ENCODE results near the gene MACIR.
"Not testable (repeated sequence)": the region's sequence is repeated elsewhere in the genome, so short reads cannot be mapped to it uniquely, and the experiment has no call there.

MACIR gene, protein sequence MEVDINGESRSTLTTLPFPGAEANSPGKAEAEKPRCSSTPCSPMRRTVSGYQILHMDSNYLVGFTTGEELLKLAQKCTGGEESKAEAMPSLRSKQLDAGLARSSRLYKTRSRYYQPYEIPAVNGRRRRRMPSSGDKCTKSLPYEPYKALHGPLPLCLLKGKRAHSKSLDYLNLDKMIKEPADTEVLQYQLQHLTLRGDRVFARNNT

DNA sequence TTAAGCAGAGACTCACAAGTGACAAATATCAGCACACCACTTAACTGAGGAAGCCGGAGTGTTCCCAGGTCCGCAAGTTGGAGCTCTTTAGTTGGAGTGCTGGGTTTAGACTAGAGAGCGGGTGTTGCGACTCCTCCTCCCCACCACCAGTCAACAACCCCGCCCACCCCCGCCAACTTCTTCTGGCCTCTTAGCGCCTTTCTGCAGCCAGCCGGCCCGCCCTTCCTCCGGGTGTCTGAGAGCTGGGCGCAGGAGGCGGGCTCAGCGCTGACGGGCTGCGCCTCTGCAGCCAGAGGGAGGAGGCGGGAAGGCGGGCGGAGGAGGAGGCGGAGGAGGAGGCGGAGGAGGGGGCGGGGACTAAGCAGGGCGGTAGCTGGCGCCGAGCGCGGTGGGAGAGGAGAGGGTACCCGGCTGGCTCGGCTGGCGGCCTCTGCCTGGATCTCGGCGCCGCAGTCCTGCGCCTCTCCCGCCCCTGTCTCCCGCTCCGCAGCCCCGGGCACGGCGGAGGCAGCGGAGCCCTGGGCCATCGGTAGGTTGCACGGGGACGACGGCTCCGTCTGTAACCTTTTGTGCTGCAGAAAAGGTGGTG lies at the start of gene MACIR:
MACIR (plus strand) TSS at position 396 of the 589 bp plus-strand sequence. CDS start 17,157 bp downstream, outside the sequence.
- peak; percentile 87 for DNase-seq

DNA sequence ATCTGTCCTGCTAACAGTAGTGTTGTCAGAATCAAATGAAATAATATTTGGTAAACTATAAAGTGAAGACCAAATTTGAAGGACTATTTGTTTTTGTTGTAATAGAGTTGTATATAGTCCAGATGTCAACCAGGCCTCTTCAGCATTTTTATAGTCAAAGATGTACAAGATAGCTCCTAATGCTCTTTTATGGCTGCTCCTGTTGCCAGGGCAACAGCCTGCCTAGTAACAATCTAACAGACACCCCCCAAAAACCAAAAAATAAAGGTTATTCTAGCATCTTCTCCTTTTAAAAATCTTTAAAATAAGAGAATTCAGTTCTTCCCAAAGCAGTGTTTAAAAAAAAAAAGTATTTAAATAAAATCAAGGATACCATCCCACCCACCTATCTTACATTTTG lies 49.5 kb upstream of the MACIR start:
- DNase-seq: no peak

DNA sequence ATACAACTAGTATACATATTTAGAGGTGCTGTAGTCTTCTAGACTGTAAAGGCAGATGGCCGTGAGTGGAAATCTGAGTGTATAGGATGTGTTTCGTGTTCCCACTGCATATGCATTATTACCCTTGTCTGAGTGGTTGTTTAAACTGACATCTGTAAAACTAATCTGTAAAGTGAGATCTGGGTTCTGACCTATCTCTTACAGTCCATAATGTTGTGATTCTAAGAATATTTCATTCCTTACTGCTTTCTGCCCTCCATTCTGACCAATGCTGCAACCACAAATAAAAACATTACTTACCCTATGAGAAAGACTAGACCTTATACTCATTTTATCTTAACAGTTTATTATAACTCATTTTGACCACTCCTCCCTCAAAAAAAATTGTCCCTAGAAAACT lies 47.6 kb upstream of the MACIR start:
- DNase-seq: no peak

DNA sequence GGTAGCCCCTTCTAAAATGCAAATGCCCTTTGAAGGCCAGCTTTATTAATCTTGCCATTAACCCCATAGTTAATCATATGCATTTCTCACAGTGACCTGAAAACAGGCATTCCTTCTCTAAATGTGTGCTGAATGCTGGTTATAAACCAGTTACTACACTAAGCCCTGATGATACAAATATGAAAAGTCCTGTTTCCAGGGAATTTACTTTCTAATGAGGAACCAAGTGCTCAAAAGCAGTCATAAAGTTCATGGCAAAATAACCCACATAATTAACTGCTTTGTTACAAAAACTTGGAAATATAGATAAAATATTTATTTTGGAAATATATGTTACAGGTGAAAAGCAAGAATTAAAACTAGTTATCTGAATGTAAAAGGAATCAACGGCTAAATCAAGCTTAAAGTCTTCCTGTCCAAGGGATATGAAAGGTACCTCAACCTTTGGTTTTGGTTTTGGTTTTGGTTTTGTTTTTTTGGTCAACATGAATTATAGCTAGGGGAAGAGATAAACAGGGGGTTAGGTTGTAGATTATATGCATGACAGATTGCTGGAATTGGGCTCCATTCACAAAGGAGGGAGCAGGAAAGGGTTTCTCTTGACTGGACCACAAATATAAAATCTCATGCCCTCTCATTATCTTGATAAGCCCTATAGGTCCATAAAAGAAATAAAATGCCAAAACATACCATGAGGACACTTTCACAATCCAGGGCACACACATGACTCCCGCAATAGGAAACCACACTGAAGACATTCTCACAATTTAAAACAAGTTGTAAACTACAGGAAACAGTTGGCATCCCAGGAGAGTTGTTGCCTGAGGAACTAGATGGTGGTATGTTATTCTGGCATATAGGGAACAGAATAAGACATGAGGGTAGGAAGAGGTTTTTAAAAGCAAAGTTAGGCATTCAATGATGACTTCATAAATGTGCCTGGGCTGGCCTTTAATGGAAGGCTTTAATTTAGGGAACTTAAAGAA lies 46.7 kb upstream of the MACIR start:
- DNase-seq: no peak

DNA sequence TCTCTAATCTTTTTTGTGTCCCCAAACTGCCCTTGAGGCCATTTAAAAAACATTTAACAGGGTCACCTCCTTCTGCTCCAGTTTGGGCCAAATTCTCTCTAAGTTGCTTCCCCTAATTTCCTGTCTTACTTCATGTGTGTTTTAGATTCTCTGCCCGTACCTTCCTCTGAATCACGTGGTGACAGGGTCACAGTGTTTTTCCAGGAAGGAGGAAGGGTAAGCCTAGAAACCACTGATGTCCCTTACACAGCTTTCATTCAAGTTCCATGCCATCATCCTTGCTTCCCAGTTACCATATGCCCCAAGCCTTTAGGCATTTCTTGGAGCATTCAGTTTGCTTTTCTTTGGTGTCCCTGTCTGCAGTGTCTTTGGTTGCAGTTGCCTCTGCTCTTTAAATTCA lies 42.4 kb upstream of the MACIR start:
- no peak for DNase-seq

DNA sequence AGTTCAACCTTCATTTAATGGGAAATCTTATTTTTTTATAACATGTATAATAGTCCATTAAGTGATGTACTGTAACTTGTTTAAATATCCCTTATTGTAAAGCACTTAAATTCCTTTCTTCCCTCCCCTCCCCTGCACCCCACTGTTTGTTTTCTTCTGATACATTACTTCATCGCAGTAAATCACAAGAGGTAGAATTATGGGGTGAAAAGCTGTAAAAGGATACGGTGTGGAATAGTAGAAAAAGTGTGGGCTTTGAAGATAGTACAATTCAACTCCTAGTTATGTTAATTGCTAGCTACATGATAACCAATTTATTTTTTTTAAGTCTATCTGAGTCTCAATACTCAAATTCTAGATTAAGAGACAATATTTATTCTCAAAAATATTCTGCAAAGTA lies 41.9 kb upstream of the MACIR start:
- no peak for DNase-seq

DNA sequence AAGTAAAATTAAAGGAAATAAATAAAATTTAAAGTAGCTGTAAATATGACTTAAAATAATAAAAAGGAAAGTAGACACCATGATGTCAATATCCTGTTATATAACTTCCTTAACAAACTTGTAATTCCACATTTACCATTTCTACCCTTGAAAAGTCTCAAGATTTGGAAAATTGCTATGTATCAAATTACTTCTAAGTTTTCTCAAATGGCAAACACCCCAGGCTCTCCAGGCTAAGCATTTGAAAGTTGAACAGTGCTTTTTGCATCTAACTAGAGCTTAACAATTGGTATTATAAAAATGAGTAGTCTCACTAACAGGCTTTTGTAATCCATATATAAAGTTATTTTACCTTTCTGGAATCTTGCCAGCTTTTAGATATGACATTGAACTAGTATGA lies 41.5 kb upstream of the MACIR start:
- DNase-seq: no peak

DNA sequence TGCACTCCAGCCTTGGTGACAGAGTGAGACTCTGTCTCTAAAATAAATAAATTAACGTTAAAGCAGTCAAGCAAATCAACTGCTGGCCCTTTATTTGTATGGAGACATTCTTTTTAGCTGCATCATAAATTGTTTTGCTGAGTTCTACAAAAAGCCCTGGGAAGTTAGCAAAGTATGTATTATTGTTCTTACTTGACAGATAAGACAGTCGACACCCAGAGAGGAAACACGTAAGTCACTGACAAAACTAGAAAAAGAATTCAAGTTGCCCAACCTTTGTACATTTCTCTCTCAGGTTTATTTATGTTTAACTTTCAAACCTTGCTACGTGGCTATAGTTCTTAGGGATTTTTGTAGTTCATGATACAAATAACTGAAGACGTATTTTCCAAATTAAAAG lies 40.4 kb upstream of the MACIR start:
- no peak for DNase-seq

DNA sequence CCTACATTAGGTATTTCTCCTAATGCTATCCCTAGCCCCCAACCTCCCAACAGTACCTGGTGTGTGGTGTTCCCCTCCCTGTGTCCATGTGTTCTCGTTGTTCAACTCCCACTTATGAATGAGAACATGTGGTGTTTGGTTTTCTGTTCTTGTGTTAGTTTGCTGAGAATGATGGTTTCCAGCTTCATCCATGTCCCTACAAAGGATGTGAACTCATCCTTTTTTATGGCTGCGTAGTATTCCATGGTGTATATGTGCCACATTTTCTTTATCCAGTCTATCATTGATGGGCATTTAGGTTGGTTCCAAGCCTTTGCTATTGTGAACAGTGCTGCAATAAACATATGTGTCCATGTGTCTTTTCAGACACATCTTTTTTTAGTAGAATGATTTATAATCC lies 39.5 kb upstream of the MACIR start:
- DNase-seq: not testable (repeated sequence)

DNA sequence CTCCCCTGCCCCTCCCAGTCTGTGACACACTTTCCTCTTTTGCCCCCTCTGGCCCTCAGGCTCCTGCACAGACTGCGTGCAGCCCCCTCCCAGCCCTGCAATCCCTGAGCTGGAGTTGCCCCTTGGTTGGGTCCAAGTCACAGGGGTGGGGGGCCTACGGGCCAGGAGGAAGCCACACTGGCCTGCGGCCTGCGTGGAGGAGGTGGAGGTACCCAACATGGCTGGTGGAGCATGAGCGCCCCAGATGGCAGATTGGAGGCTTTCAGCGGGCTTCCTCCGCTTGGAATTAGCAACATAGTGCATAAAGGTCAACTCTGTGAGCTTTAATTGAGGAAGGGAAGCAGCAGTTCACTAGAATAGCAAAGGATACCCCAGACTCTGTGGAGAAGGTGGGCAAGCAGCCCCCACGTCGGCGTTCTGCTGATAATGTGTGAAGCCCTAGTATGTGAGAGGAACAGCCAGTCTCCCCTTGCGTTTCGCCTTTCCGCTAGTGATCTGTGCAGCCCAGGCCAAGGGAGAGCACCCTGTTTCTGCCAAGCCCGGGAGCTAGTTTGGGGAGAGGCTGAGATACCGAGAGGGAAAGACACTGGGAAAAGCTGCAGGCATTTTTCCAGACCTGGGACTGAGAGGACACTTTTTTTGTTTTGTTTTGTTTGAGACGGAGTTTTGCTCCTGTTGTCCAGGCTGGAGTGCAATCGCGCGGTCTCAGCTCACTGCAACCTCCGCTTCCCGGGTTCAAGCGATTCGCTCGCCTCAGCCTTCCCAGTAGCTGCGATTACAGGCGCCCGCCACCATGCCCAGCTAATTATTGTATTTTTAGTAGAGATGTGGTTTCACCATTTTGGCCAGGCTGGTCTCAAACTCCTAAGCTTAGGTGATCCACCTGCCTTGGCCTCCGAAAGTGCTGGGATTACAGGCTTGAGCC lies 35.3 kb upstream of the MACIR start:
- no peak for DNase-seq

DNA sequence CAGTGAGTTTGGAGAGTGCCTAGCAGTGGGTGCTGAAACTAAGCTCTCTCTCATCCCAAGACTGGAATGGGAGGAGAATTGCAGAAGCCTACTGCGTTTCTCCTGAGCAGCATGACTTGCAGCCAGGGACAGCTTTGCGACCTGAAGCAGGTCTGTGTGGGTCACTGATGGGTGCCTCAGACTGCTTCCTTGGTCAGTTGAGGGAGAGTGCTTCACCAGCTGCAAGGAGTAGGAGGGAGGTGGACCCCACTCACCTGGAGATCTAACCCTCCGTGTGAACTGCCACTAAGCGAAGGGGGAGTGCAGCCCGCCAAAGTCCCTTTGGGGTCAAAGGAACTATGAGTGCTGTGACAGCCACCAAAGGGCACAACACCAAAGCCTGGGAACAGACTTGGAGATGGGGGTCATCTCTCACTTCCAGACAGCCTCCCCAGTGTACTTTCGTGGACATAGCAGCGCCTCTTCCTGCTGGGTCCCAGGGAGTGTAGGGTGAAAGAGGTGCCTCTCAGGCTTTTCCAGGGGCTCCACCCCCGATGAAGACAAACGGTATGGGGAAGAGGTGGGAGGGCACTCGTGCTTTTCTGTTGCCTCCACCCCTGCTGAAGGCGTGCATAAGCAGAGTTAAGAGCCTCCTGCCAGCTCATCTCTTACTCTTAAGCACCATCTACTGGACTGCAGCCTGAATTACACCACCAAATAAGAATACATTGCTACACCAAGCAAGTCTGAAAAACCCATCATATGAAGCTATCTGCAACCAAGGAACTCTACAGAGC lies 34.3 kb upstream of the MACIR start:
- DNase-seq: peak; percentile 36

DNA sequence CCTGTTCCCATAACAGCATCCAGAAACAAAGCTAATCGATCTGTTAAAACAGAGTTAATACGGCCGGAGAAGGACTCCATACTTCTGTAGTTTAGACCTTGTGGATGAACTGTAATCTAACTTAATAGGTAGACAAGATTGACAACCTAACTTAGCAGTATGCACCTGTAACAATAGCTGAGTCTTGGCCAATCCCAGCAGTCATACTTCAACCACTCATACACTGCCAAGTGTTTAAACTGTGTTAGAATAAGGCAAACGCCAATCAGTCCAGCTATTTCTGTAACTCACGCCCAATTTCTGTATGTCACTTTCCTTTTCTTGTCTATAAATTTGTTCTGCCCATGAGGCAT lies 33.7 kb upstream of the MACIR start:
- DNase-seq: no peak

DNA sequence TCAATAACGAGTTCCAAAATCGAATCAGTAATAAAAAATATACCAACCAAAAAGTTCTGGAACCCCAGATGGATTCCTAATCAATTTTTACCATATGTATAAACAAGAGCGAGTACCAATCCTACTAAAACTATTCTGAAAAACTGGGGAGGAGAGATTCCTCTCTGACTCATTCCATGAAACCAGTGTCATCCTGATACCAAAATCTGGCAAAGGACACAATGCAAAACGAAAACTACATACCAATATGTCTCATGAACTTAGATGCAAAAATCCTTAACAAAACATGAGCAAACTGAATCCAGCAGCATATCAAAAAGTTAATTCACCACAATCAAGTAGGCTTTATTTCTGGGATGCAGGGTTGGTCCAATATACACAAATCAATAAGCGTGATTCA lies 30.5 kb upstream of the MACIR start:
- no peak for DNase-seq

DNA sequence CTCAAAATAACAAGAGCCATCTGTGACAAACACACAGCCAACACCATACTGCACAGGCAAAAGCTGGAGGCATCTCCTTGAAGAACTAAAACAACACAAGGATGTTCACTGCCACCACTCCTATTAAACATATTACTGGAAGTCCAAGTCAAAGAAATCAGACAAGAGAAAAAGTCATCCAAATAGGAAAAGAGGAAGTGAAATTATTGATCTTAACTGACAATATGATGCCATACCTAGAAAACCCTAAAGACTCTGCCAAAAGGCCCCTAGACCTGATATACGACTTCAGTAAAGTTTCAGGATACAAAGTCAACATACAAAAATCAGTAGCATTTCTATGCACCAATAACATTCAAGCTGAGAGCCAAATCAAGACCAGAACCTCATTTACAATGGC lies 30.0 kb upstream of the MACIR start:
- DNase-seq: no peak

DNA sequence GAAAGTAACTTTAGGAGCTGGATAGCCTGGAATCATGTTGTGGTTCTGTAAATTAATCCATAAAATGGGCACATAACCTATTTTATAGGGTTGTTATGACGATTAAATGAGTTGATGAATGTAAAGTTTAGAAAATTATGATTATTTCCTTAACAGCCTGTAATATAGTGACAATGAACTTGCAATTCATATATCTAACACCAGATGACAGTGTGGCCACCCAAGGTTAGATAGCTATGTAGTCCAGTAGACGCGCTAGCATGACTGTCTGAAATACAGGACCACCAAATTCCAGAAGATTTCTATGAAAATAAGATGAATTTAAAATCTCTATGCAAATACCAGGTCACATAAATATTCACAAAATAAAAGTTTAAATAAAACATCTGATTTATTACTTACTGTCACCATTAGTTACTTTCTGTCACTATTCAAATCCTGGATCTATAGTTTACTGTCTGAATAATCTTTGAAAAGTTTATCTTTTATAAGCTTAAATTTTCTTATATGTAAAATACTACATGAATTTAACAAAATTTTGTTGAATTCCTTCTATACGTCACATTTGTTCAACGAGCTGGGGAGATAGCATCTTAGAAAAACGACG lies 26.1 kb upstream of the MACIR start:
- peak; percentile 5 for DNase-seq

DNA sequence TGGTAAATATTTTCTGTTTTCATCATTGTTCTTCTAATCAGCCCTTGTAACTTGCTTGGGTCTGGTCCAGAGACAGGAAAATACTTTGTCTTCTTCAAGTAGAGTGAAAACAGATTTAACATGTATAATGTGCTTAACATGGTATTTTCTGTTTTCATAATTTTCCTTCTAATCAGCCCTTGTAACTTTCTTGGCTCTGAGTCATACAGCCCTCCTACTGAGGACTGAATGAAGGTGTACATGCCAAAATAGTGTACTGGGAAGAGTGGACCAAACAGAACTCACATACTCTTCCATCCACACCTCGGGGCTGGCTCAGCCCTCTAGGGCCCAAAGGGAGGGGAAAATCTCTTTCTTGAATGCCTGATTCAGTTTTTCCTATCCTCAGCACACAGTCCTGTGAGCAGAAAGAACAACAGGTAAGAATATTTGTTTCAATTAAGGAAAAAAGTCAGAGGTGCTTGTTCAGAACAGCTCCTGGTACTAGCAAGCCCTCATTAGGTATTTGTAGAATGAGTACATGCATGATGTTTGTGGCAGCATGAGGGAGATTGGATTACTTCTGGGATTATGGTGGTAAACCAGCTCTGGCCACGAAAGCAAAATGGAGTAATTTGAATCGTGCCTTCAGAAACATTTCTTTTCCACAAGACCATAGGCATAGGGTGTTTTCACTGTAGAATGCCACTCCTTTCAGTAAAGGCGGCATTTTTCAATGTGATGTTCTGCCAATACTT lies 24.2 kb upstream of the MACIR start:
- no peak for DNase-seq

DNA sequence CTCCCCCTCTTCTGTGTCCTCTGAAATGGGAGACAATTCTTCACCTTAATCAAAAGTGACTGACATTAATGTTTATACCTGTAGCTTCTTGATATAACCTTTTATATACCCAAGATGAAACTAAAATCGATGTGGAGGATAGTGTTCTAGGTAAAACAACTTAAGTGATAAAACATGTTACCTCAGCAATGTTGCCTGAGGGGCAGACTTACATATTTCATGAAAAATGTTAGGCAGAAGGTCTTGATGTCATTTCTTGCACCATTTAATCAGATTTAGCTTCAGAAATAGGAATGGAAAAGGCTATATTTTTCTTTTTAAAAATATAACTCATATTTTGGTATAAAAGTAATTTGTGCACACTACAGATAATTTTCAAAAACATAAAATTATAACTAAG lies 22.7 kb upstream of the MACIR start:
- no peak for DNase-seq

DNA sequence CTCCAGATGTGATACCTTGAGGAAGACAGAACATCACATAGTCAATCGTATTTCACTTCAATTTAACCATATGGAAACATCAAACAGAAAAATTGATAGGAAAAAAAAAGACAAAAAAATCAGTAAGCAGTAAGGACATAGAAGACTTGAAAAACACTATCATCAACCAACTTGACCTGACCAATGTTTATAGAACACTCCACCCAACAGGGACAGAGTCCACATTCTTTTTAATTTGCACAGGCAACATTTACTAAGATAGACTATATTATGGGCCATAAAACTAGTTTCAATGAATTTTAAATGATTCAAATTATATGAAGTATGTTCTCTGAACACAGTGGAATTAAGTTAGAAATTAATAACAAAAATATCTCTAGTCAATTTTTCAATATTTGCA lies 20.8 kb upstream of the MACIR start:
- DNase-seq: no peak

DNA sequence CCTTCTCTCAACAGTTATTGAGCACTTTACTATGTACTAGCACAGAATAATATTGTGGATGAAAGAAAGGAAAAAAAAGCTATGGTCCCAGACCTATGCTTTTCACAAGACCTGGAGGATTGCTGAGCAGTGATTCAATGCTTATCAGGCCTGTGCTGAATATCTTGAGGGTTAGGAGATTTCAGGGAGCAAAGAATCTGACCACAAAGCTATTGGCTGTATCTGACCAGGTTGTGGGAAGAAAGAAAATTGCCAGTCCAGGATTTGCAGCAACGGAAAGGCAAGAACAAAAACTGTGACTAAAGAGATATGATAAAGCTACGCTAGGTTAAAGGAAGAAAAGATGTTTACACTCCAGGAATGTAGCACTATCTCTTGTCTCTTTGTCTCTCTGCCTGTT lies 14.9 kb upstream of the MACIR start:
- DNase-seq: no peak

DNA sequence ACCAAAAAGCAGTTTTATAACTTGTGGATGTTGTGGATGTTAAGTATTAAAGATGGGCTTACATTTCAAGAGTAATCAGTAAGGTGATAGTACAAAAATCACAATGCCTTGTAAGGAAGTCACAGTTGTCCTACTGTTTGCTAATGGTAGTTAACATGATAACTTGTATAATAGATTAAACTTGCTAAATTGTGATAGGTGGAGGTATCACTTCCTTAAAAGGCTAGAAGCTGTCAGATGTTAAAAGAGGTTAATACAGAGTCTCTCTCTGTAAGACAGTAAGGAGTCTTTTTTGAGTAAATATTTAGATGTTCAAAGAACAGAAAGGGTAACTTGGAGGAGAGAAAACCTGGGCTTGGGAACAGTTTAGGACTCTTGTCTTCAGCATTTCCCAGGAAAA lies 14.2 kb upstream of the MACIR start:
- no peak for DNase-seq

DNA sequence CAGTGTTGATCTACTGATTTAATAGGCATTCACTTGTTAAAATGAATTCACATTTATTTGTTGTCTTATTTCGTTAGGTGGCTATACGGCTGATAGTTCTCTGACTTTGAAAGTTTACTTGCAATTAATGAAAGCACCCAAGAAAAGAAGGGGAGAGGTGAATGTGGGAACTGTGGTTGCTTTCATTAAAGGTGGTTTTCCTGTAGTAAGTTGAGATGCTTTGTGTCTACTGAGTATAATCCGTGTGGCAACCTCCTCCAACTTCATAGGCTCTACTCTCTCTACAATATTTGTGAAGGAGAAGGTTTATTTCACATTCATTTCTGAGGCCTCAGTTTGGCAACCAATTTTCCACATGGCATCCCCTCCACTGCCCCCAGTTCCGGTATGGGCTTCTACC lies 12.8 kb upstream of the MACIR start:
- no peak for DNase-seq
